HepG2 (cell line): ENCODE measurements around the gene SELPLG. TPM values are rescaled to one million over a fixed set of nuclear protein-coding genes. Genes with fewer than 3 reads are reported as not detected.
A peak's percentile ranks its signal among the peaks of the same experiment; 100 is the strongest.

Source experiments
- ATAC-seq: fragments of 200-7000 bp; cut with Tn5 transposase; 3 replicates; pipeline ENCODE4 v1.9.1; 2020; ENCODE audit warnings: mild to moderate bottlenecking, moderate library complexity
- BruUV-seq: library from RNA; stranded (reverse); fragments of 400-500 nt; replicated peaks from 2 replicates; lab custom pipeline; 2021; lab: Mats Ljungman, UMichigan
- CTCF ChIA-PET: fragments of 300-600 bp; formaldehyde crosslinking; extraction: SDS; loops from one replicate; lab custom pipeline; 2021; ENCODE audit warnings: low total read pairs, inconsistent platforms, low intra/inter-chr PET ratio; lab: Yijun Ruan, JAX
- POLR2A ChIA-PET: fragments of 350-600 bp; sonication (Branson Sonifier 250); formaldehyde crosslinking; loops from one replicate; lab custom pipeline; 2020; ENCODE audit warnings: antibody characterized with exemption, inconsistent platforms; lab: Yijun Ruan, JAX
- DNase-seq: peaks from one replicate; pipeline ENCODE4 v3.0.0-alpha.2; 2015; ENCODE audit warnings: low spot score
- FAIRE-seq: peaks from 3 replicates; lab custom pipeline; 2011; peaks lifted over from hg19 to GRCh38; lab: Jason Lieb, UNC
- H2AFZ ChIP-seq: one replicate; pipeline ENCODE4 v1.6.1; 2011; ENCODE audit warnings: low read length, inconsistent platforms
- H3K27ac ChIP-seq: fragments of 300-600 bp; 3 replicates; pipeline ENCODE4 v1.8.0; 2011; ENCODE audit warnings: mixed run types, mild to moderate bottlenecking, mixed read lengths, low read length, inconsistent platforms; ENCODE audit not compliant: insufficient read depth; ENCODE audit errors: extremely low read length
- H3K27me3 ChIP-seq, 2 experiments: fragments of 200-600 bp in 1 of 2; 2 replicates in 1 of 2; 3 replicates in 1 of 2; pipeline versions ENCODE4 v1.6.0 to v1.8.0; 2011; ENCODE audit warnings: low read length in 2 of 2, mild to moderate bottlenecking in 2 of 2, moderate library complexity in 2 of 2, inconsistent platforms in 1 of 2; ENCODE audit not compliant: insufficient read depth in 2 of 2, control insufficient read depth in 1 of 2
- H3K36me3 ChIP-seq, 2 experiments: fragments of 200-600 bp in 1 of 2; replicated peaks in 1 of 2; 2 replicates in 1 of 2; 3 replicates in 1 of 2; pipeline versions ENCODE4 v1.5.1 to v1.8.0; 2011; ENCODE audit warnings: low read length in 2 of 2, inconsistent platforms in 1 of 2; ENCODE audit not compliant: insufficient read depth in 2 of 2, control insufficient read depth in 1 of 2
- H3K4me1 ChIP-seq: 2 replicates; pipeline ENCODE4 v1.5.1; 2012; ENCODE audit warnings: low read length, inconsistent platforms; ENCODE audit not compliant: insufficient read depth
- H3K4me2 ChIP-seq: 2 replicates; pipeline ENCODE4 v1.6.0; 2011; ENCODE audit warnings: low read depth, low read length, inconsistent platforms
- H3K4me3 ChIP-seq, 3 experiments: fragments of 200-600 bp in 1 of 3; sonication (generic), shearing (Covaris generic) in 1 of 3; replicated peaks in 1 of 3; 2 replicates each; pipeline ENCODE4 v1.5.1; 2011 to 2016; ENCODE audit warnings: low read length in 3 of 3, inconsistent platforms in 2 of 3, low read depth in 2 of 3, mild to moderate bottlenecking in 2 of 3, control low read depth in 1 of 3, mixed read lengths in 1 of 3; ENCODE audit not compliant: insufficient read depth in 1 of 3
- H3K79me2 ChIP-seq: one replicate; pipeline ENCODE4 v1.6.1; 2011; ENCODE audit warnings: low read length, inconsistent platforms; ENCODE audit not compliant: insufficient read depth
- H3K9ac ChIP-seq: 2 replicates; pipeline ENCODE4 v1.6.0; 2011; ENCODE audit warnings: mild to moderate bottlenecking, low read depth, low read length, inconsistent platforms; ENCODE audit not compliant: insufficient read depth
- H3K9me3 ChIP-seq: 2 replicates; pipeline ENCODE4 v1.5.1; 2012; ENCODE audit warnings: mild to moderate bottlenecking, low read length
- H4K20me1 ChIP-seq: 2 replicates; pipeline ENCODE4 v1.6.0; 2011; ENCODE audit warnings: inconsistent platforms, mild to moderate bottlenecking, low read length, moderate library complexity; ENCODE audit not compliant: insufficient read depth
- BATF2 ChIP-seq: sonication (generic); formaldehyde crosslinking; IDR thresholded peaks from 2 replicates; pipeline ENCODE4 v1.8.0; 2022; ENCODE audit warnings: mild to moderate bottlenecking, missing genetic modification reagents, moderate library complexity
- BCL6 ChIP-seq: IDR thresholded peaks from 2 replicates; pipeline ENCODE4 v1.6.1; 2016; ENCODE audit warnings: missing genetic modification reagents, missing compliant biosample characterization
- CAMTA2 ChIP-seq: sonication (generic); formaldehyde crosslinking; IDR thresholded peaks from 2 replicates; pipeline ENCODE4 v1.4.0; 2020; ENCODE audit warnings: mild to moderate bottlenecking, missing genetic modification reagents, borderline replicate concordance
- ELF3 ChIP-seq: IDR thresholded peaks from 2 replicates; pipeline ENCODE4 v1.6.1; 2016; ENCODE audit warnings: missing genetic modification reagents, missing compliant biosample characterization
- MXD3 ChIP-seq: IDR thresholded peaks from 2 replicates; pipeline ENCODE4 v1.6.1; 2016; ENCODE audit warnings: mild to moderate bottlenecking, missing biosample characterization, missing genetic modification reagents
- PHF8 ChIP-seq: sonication (generic); formaldehyde crosslinking; IDR thresholded peaks from 2 replicates; pipeline ENCODE4 v1.5.0; 2020; ENCODE audit warnings: missing genetic modification reagents
- U2AF1 ChIP-seq: fragments of 200-400 bp; formaldehyde crosslinking; optimal IDR thresholded peaks from 2 replicates; pipeline ENCODE3; 2017; ENCODE audit warnings: mild to moderate bottlenecking, low read depth, low read length
- ZNF101 ChIP-seq: sonication (generic); formaldehyde crosslinking; IDR thresholded peaks from 2 replicates; pipeline ENCODE4 v1.4.0; 2020; ENCODE audit warnings: mild to moderate bottlenecking, low read depth, missing genetic modification reagents, borderline replicate concordance
- ZNF230 ChIP-seq: sonication (generic); formaldehyde crosslinking; IDR thresholded peaks from 2 replicates; pipeline ENCODE4 v1.4.0; 2020; ENCODE audit warnings: mild to moderate bottlenecking, missing genetic modification reagents
- ZNF331 ChIP-seq: sonication (generic); formaldehyde crosslinking; IDR thresholded peaks from 2 replicates; pipeline ENCODE4 v1.4.0; 2020; ENCODE audit warnings: missing genetic modification reagents
- ZNF407 ChIP-seq: sonication (generic); formaldehyde crosslinking; IDR thresholded peaks from one replicate; pipeline ENCODE4 v1.5.1; 2020; ENCODE audit warnings: mild to moderate bottlenecking, missing genetic modification reagents; ENCODE audit errors: not compliant biosample characterization
- ZNF557 ChIP-seq: sonication (generic); formaldehyde crosslinking; IDR thresholded peaks from 2 replicates; pipeline ENCODE4 v1.4.0; 2020; ENCODE audit warnings: missing genetic modification reagents
- ZNF615 ChIP-seq: sonication (generic); formaldehyde crosslinking; IDR thresholded peaks from 2 replicates; pipeline ENCODE4 v1.5.0; 2020; ENCODE audit warnings: mild to moderate bottlenecking, missing genetic modification reagents, borderline replicate concordance
- WGBS: methylation state at CpG from one replicate; pipeline ENCODE4 v1.1.6; 2017; ENCODE audit warnings: low lambda C conversion rate; 5-methylcytosine and 5-hydroxymethylcytosine counted together
- in situ Hi-C: cut with HindIII; loops from 2 replicates; pipeline ENCODE4 v1.10.0; 2017; ENCODE audit warnings: low pct_unique_long_range_greater_than_20kb; ENCODE audit not compliant: extremely low pct_ligation_motif_present
- intact Hi-C: fragments of 100-400 bp; cut with micrococcal nuclease; formaldehyde crosslinking; loops from one replicate; pipeline ENCODE4 v1.10.0; 2022; ENCODE audit not compliant: unreplicated experiment
- polyA plus RNA-seq, 8 experiments: library from polyadenylated mRNA; depleted of rRNA in 3 of 8; stranded (reverse) in 7 of 8; unstranded in 1 of 8; fragments of >200 nt; fragmentation: Illumina TruSeq in 4 of 8; extraction: Trizol in 4 of 8; gene quantifications; 2 replicates each; pipeline versions ENCODE4 v1.2.1 to v1.2.3, GENCODE V29; 2011 to 2016; ENCODE audit warnings: low read depth in 4 of 8, missing spikeins in 1 of 8, mixed read lengths in 1 of 8; ENCODE audit not compliant: insufficient read depth in 1 of 8
- total RNA-seq, 5 experiments: library from RNA; depleted of rRNA; stranded (reverse); fragments of >200 nt; fragmentation: Illumina TruSeq; extraction: Trizol; gene quantifications; 2 replicates each; pipeline ENCODE4 v1.2.3, GENCODE V29; 2016; ENCODE audit warnings: low read depth in 1 of 5

SELPLG gene
- total and polyA plus RNA-seq, 2 of the 13 experiments (the other 11 are each of a cell fraction or from before 2014, with no cell fraction given) = 0.12 TPM; not detected in 1

- no peak for TF ChIP-seq CAMTA2 (CRISPR knock-in tag)
- no peak for TF ChIP-seq U2AF1
- TF ChIP-seq ZNF230 (CRISPR knock-in tag) = no peak
- TF ChIP-seq ZNF557 (CRISPR knock-in tag) = no peak
- TF ChIP-seq ZNF615 (CRISPR knock-in tag) = no peak
Observed at GRCh38 chr12:108605690-108606406, 27.8 kb downstream of the SELPLG start (continued).

GRCh38 chr12:108605000-108605689, 28.5 kb downstream of the SELPLG start:
- Histone ChIP-seq H4K20me1 (no peaks in the 10 kb centered on the region), H3K4me2 (no peak overlapping the region), H3K4me3 (no peak overlapping the region), H3K9me3 (no peaks in the 10 kb centered on the region), H3K27ac (no peak overlapping the region), H2AFZ (no peak overlapping the region), H3K27me3 (peaks cover 3 to 13% of the 10 kb centered on the region in 2 experiments; a peak in 2 of 5 replicates), H3K9ac (no peak overlapping the region), H3K79me2 (no peaks in the 10 kb centered on the region), H3K4me1 (peaks cover 12% of the 10 kb centered on the region), H3K36me3 (no peaks in the 10 kb centered on the region)
- ATAC-seq (peak; percentile 12), FAIRE-seq (no peak), DNase-seq (peak; percentile 23)
- intact Hi-C loops = no loop called here
- 49% methylated on average over 3 of the region's 3 CpGs for WGBS
- in situ Hi-C loops = no loop called here
- ChIA-PET POLR2A (no interaction called here), CTCF (no interaction called here)
- BruUV-seq = no TSS peak
- TF ChIP-seq MXD3 (CRISPR knock-in tag) (no peak), ZNF331 (CRISPR knock-in tag) (no peak), ELF3 (CRISPR knock-in tag) (no peak), PHF8 (CRISPR knock-in tag) (no peak), BATF2 (CRISPR knock-in tag) (no peak), ZNF101 (CRISPR knock-in tag) (no peak), ZNF407 (no peak), BCL6 (CRISPR knock-in tag) (no peak)
